HEK293T (cell line): ENCODE results near the gene GDF2.

ENCODE experiments used
- BHLHE40 ChIP-seq: fragments of 450-650 bp; IDR thresholded peaks from 2 replicates; pipeline ENCODE4 v1.6.1; 2016; ENCODE audit warnings: mild to moderate bottlenecking, moderate library complexity, borderline replicate concordance
- CTBP1 ChIP-seq: fragments of 450-650 bp; IDR thresholded peaks from 2 replicates; pipeline ENCODE4 v1.6.1; 2016; ENCODE audit warnings: borderline replicate concordance
- ELF4 ChIP-seq: fragments of 450-650 bp; IDR thresholded peaks from 2 replicates; pipeline ENCODE4 v1.6.1; 2017; ENCODE audit warnings: antibody characterized with exemption
- HDGF ChIP-seq: fragments of 450-650 bp; IDR thresholded peaks from 2 replicates; pipeline ENCODE4 v1.6.1; 2017; ENCODE audit warnings: antibody characterized with exemption, borderline replicate concordance
- ZNF384 ChIP-seq: fragments of 450-650 bp; IDR thresholded peaks from 2 replicates; pipeline ENCODE4 v1.6.1; 2016

GRCh38 chr10:47289921-47290320 lies 32.3 kb upstream of the GDF2 start:
- TF ChIP-seq ZNF384 (no peak), BHLHE40 (no peak), ELF4 (no peak), HDGF (no peak), CTBP1 (no peak)
